IPS-20b (cell line): ENCODE measurements around the gene PRTN3.
"Not testable (repeated sequence)": the region's sequence is repeated elsewhere in the genome, so short reads cannot be mapped to it uniquely, and the experiment has no call there.

Source experiments
- H3K27ac ChIP-seq: one replicate; pipeline ENCODE4 v1.5.1; 2013; ENCODE audit warnings: low read length
- H3K27me3 ChIP-seq: 2 replicates; pipeline ENCODE4 v1.6.1; 2013; ENCODE audit warnings: mild to moderate bottlenecking, low read length, inconsistent platforms; ENCODE audit not compliant: insufficient read depth
- H3K36me3 ChIP-seq: 2 replicates; pipeline ENCODE4 v1.6.1; 2013; ENCODE audit warnings: low read depth, mild to moderate bottlenecking, inconsistent platforms, low read length, moderate library complexity; ENCODE audit not compliant: insufficient read depth
- H3K4me1 ChIP-seq: 2 replicates; pipeline ENCODE4 v1.6.1; 2013; ENCODE audit warnings: mild to moderate bottlenecking, control low read depth, inconsistent platforms, low read length, moderate library complexity; ENCODE audit not compliant: insufficient read depth
- H3K4me3 ChIP-seq: 2 replicates; pipeline ENCODE4 v1.5.1; 2013; ENCODE audit warnings: mild to moderate bottlenecking, low read length, inconsistent platforms
- H3K9ac ChIP-seq: 2 replicates; pipeline ENCODE4 v1.6.1; 2013; ENCODE audit warnings: low read depth, mild to moderate bottlenecking, inconsistent platforms, low read length, moderate library complexity
- H3K9me3 ChIP-seq: 2 replicates; pipeline ENCODE4 v1.6.1; 2013; ENCODE audit warnings: mild to moderate bottlenecking, low read depth, low read length, inconsistent platforms; ENCODE audit not compliant: insufficient read depth

PRTN3 gene

GRCh38 chr19:887599-887998 lies 46.8 kb downstream of the PRTN3 start:
- no peaks in the 10 kb centered on the region for H3K9me3 ChIP-seq
- no peak overlapping the region for H3K9ac ChIP-seq
- H3K27me3 ChIP-seq = no peaks in the 10 kb centered on the region
- no peak overlapping the region for H3K27ac ChIP-seq
- no peaks in the 10 kb centered on the region for H3K4me1 ChIP-seq
- no peak overlapping the region for H3K4me3 ChIP-seq
- peaks cover 61% of the 10 kb centered on the region for H3K36me3 ChIP-seq

DNA sequence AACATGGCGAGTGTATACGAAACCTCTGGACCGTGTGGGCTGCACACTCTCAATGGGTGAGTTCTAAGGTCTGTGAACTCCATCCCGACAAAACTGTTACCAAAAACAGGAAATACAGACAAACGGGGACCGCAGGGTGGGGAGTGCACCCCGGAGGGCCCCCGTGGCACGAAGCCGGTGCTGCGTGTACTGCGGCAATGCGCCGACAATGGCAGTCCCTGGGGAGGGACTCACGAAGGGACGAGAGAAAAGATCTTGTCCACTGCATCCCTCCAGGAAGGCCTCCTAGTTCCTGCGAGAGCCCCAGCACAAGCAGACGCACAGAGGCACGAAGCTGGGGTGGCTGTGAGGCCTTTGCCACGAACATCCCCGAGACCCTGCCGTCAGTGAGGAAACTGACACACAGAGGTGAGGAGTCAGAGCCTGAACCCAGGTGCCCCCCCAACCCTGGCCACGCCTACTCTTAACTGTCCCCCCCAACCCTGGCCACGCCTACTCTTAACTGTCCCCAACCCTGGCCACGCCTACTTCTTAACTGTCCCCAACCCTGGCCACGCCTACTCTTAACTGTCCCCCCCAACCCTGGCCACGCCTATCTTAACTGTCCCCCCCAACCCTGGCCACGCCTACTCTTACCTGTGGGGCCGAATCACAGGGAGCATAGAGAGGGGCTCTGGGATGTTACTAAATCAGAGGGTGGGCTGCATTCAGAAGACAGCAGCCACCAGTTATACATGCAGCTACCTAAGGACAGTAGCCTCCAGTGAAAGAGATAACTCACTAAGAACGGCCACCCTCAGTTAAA lies 48.0 kb downstream of the PRTN3 start:
- H3K9ac ChIP-seq = no peak overlapping the region
- H3K4me1 ChIP-seq = no peaks in the 10 kb centered on the region
- H3K27me3 ChIP-seq = no peaks in the 10 kb centered on the region
- H3K4me3 ChIP-seq = no peak overlapping the region
- H3K27ac ChIP-seq = no peak overlapping the region
- H3K36me3 ChIP-seq = peaks cover 53% of the 10 kb centered on the region
- H3K9me3 ChIP-seq = no peaks in the 10 kb centered on the region

DNA sequence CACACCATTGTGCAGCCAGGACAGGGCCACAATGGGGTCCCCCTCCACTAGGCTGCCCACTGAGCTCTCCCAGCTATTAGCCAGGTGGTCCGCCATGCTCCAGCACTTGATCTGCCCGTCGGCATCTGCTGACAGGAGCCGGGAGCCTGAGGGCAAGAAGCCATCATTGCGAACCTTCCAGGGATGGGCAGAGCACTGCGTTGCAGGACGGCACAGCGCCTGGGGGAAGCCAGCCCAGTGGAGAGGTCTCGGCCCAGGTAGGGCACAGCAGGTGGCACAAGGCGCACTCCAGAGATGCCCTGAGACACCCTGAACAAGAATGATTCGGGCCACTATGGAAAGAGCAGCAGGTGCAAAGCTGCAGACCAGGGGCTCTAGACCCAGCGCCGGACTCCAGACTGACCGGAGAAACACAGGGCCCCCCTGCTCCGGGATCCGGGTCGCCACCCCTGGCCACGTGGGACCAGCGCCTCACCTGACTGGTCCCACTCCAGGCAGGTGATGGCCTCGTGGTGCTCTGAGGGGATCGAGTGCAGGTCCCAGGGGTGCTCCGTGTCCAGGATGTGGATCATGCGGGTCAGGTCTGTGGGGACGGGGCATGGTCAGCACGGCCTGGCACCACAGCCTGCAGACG lies 49.0 kb downstream of the PRTN3 start:
- Histone ChIP-seq H3K36me3 (peaks cover 50% of the 10 kb centered on the region), H3K27me3 (no peaks in the 10 kb centered on the region), H3K4me1 (no peaks in the 10 kb centered on the region), H3K9me3 (no peaks in the 10 kb centered on the region), H3K4me3 (no peak overlapping the region), H3K27ac (no peak overlapping the region), H3K9ac (no peak overlapping the region)

DNA sequence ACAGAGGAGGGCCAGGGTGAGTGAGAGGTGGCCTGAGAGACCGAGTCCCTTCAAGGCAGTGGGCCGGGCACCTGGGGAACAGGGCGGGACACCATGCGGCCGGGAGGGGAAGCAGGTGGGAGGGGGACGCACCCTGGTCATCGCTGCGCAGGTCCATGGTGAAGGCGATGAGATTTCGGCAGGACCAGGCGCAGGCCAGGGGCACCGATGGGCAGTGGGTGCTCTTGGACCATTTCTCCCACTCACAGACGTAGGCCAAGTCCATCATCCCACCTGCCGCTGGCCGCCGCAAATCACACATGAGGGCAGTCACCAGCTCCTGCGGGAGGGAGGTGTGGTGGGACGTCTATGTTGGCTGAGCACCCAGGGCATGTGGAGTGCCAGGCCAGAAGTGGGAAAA lies 50.0 kb downstream of the PRTN3 start:
- Histone ChIP-seq H3K27ac (no peak overlapping the region), H3K4me3 (no peak overlapping the region), H3K4me1 (no peaks in the 10 kb centered on the region), H3K9ac (no peak overlapping the region), H3K36me3 (peaks cover 39% of the 10 kb centered on the region), H3K27me3 (no peaks in the 10 kb centered on the region), H3K9me3 (no peaks in the 10 kb centered on the region)

GRCh38 chr19:891421-892200 lies 50.8 kb downstream of the PRTN3 start:
- not testable (repeated sequence) for H3K27ac ChIP-seq, H3K4me1 ChIP-seq, H3K9me3 ChIP-seq, H3K27me3 ChIP-seq
- H3K36me3 ChIP-seq = peaks cover 34% of the 10 kb centered on the region
- peak overlapping the region; percentile 84; the same call in 1 of the 2 replicates for H3K4me3 ChIP-seq
- peak overlapping the region; percentile 76; the same call in 1 of the 2 replicates for H3K9ac ChIP-seq

- H3K9me3 ChIP-seq = no peaks in the 10 kb centered on the region
- H3K27ac ChIP-seq = no peak overlapping the region
- H3K27me3 ChIP-seq = no peaks in the 10 kb centered on the region
- H3K4me3 ChIP-seq = peak overlapping the region; percentile 84
- peak overlapping the region; percentile 76; the same call in 1 of the 2 replicates for H3K9ac ChIP-seq
- H3K36me3 ChIP-seq = peaks cover 35% of the 10 kb centered on the region
- H3K4me1 ChIP-seq = no peaks in the 10 kb centered on the region
Measured at GRCh38 chr19:892243-892893, 51.6 kb downstream of the PRTN3 start.

DNA sequence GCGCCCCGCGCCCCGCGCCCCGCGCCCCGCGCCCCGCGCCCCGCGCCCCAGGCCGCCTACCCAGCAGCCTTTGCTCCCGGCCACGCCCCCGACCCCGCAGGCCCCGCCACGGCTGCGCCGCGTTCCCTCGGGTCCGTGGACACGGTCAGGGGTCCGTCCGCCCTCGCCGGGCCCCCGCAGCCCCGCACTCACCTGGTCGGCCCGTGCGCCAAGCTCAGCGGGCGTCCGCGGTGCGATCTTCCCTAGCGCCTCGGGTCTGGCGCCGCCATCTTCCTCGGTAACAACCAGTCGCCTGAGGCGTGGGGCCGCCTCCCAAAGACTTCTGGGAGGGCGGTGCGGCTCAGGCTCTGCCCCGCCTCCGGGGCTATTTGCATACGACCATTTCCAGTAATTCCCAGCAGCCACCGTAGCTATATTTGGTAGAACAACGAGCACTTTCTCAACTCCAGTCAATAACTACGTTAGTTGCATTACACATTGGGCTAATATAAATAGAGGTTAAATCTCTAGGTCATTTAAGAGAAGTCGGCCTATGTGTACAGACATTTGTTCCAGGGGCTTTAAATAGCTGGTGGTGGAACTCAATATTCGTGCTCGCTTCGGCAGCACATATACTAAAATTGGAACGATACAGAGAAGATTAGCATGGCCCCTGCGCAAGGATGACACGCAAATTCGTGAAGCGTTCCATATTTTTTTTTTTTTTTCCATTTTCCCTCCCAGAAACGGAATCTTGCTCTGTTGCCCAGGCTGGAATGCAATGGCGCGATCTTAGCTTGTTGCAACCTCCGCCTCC lies 52.3 kb downstream of the PRTN3 start, which contains the start of the genes MED16 and RNU6-9:
Gene MED16, minus strand, starts transcription at position 294 of the 796 bp plus-strand sequence. CDS start 2,056 bp downstream, outside the sequence.
Gene RNU6-9, plus strand, starts transcription at position 591 of the 796 bp plus-strand sequence.
- H3K4me3 ChIP-seq = peak within 1 kb of the TSS; percentile 84
- peak within 1 kb of the TSS; percentile 76 for H3K9ac ChIP-seq
- H3K36me3 ChIP-seq = peaks cover 33% of the 10 kb centered on the region
- no peaks in the 10 kb centered on the region for H3K27me3 ChIP-seq
- peak within 1 kb of the TSS; percentile 75 for H3K27ac ChIP-seq
- H3K9me3 ChIP-seq = no peaks in the 10 kb centered on the region
- no peaks in the 10 kb centered on the region for H3K4me1 ChIP-seq

GRCh38 chr19:896434-896833 lies 55.6 kb downstream of the PRTN3 start:
- Histone ChIP-seq H3K27me3 (no peaks in the 10 kb centered on the region), H3K36me3 (peaks cover 21% of the 10 kb centered on the region; the same call in 1 of the 2 replicates), H3K4me3 (no peak overlapping the region), H3K4me1 (no peaks in the 10 kb centered on the region), H3K9ac (no peak overlapping the region), H3K9me3 (no peaks in the 10 kb centered on the region), H3K27ac (no peak overlapping the region)

GRCh38 chr19:896999-897398 lies 56.2 kb downstream of the PRTN3 start:
- no peaks in the 10 kb centered on the region for H3K9me3 ChIP-seq
- H3K4me1 ChIP-seq = no peaks in the 10 kb centered on the region
- peaks cover 21% of the 10 kb centered on the region; the same call in 1 of the 2 replicates for H3K36me3 ChIP-seq
- no peak overlapping the region for H3K4me3 ChIP-seq
- H3K27ac ChIP-seq = no peak overlapping the region
- H3K9ac ChIP-seq = no peak overlapping the region
- no peaks in the 10 kb centered on the region for H3K27me3 ChIP-seq

DNA sequence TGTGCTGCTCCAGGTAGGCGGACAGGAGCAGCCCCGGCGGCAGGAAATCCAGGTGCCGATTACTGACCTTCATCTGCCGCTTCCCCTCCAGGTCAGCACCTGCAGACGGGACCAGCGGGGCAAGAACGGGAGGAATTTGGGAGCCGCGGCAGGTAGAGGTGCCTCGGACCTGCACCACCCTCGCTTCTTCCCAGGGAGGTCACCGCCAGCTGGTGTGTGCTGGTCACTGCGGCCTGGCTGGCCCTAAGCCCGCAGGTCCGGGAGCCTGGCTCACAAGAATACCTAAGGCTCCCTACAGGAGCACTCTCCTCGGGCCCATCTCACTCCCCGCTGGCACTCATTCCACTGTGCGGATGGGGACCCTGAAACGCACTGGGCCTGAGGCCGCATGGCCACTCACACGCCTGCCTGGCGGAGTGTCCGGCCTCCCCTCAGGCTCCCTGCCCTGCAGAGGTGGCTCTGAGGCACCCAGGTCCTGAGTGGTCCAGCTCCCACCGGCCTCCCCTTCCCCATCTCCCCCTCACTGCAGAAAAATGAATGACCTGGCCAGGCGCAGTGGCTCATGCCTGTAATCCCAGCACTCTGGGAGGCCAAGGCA lies 56.7 kb downstream of the PRTN3 start:
- Histone ChIP-seq H3K27me3 (no peaks in the 10 kb centered on the region), H3K9me3 (no peaks in the 10 kb centered on the region), H3K27ac (no peak overlapping the region), H3K4me3 (no peak overlapping the region), H3K36me3 (peaks cover 21% of the 10 kb centered on the region; the same call in 1 of the 2 replicates), H3K4me1 (no peaks in the 10 kb centered on the region), H3K9ac (no peak overlapping the region)
